Endothelial cell of umbilical vein (primary cell): ENCODE data around the gene COL6A2. TPM values are rescaled to one million over a fixed set of nuclear protein-coding genes. Genes with fewer than 3 reads are reported as not detected.
A peak's percentile ranks its signal among the peaks of the same experiment; 100 is the strongest.

Experiments used
- BruUV-seq: library from RNA; stranded (reverse); fragments of 400-500 nt; replicated peaks from 2 replicates; lab custom pipeline; 2021; lab: Mats Ljungman, UMichigan
- CTCF ChIA-PET: fragments of 300-600, 350-600 bp; sonication (Branson Sonifier 250); formaldehyde crosslinking; loops from one replicate; lab custom pipeline; 2021; ENCODE audit warnings: antibody characterized with exemption, inconsistent platforms; lab: Charles Lee
- POLR2A ChIA-PET: fragments of 300-600, 350-600 bp; sonication (Branson Sonifier 250); formaldehyde crosslinking; loops from one replicate; lab custom pipeline; 2021; ENCODE audit warnings: antibody characterized with exemption, inconsistent platforms; lab: Charles Lee
- DNase-seq: peaks from one replicate; pipeline ENCODE4 v3.0.0-alpha.2; 2011; ENCODE audit warnings: low read depth, low spot score
- FAIRE-seq: peaks from 2 replicates; lab custom pipeline; 2011; peaks lifted over from hg19 to GRCh38; lab: Jason Lieb, UNC
- H2AFZ ChIP-seq: 2 replicates; pipeline ENCODE4 v1.6.0; 2012; ENCODE audit warnings: low read depth, low read length, control low read depth, inconsistent platforms
- H3K27ac ChIP-seq: 2 replicates; pipeline ENCODE4 v1.5.1; 2011; ENCODE audit warnings: low read depth, mild to moderate bottlenecking, control low read depth, low read length, moderate library complexity; ENCODE audit not compliant: insufficient read depth
- H3K27me3 ChIP-seq, 2 experiments: 2 replicates each; pipeline versions ENCODE4 v1.6.0 to v1.6.1; 2011; ENCODE audit warnings: low read length in 2 of 2, mixed read lengths in 1 of 2; ENCODE audit not compliant: control insufficient read depth in 2 of 2, insufficient read depth in 2 of 2
- H3K36me3 ChIP-seq, 2 experiments: 2 replicates in 1 of 2; 3 replicates in 1 of 2; pipeline ENCODE4 v1.5.1; 2011; ENCODE audit warnings: low read length in 2 of 2, mild to moderate bottlenecking in 1 of 2, moderate library complexity in 1 of 2; ENCODE audit not compliant: control insufficient read depth in 2 of 2, insufficient read depth in 2 of 2; ENCODE audit errors: extremely low read depth in 1 of 2
- H3K4me1 ChIP-seq: 3 replicates; pipeline ENCODE4 v1.5.1; 2011; ENCODE audit warnings: mild to moderate bottlenecking, low read length; ENCODE audit not compliant: control insufficient read depth, insufficient read depth; ENCODE audit errors: extremely low read depth
- H3K4me2 ChIP-seq: 2 replicates; pipeline ENCODE4 v1.6.1; 2011; ENCODE audit warnings: low read length, control low read depth, mixed read lengths; ENCODE audit not compliant: insufficient read depth
- H3K4me3 ChIP-seq, 3 experiments: fragments of 200-600 bp in 1 of 3; sonication (generic), shearing (Covaris generic) in 1 of 3; replicated peaks in 1 of 3; 2 replicates each; pipeline ENCODE4 v1.5.1; 2011 to 2016; ENCODE audit warnings: control low read depth in 3 of 3, low read length in 3 of 3, mild to moderate bottlenecking in 2 of 3, inconsistent platforms in 1 of 3, low read depth in 1 of 3, moderate library complexity in 1 of 3; ENCODE audit not compliant: insufficient read depth in 1 of 3
- H3K79me2 ChIP-seq: 2 replicates; pipeline ENCODE4 v1.6.0; 2012; ENCODE audit warnings: low read length, inconsistent platforms; ENCODE audit not compliant: control insufficient read depth, insufficient read depth
- H3K9ac ChIP-seq: replicated peaks from 2 replicates; pipeline ENCODE3; 2011; ENCODE audit warnings: low read length, control low read depth; ENCODE audit not compliant: insufficient read depth; ENCODE audit errors: extremely low read depth
- H3K9me1 ChIP-seq: replicated peaks from 3 replicates; pipeline ENCODE4 v1.6.0; 2011; ENCODE audit warnings: mild to moderate bottlenecking, low read length; ENCODE audit not compliant: control insufficient read depth, insufficient read depth; ENCODE audit errors: extremely low read depth
- H3K9me3 ChIP-seq: replicated peaks from 2 replicates; pipeline ENCODE4 v1.5.1; 2012; ENCODE audit warnings: low read length, inconsistent platforms; ENCODE audit not compliant: control insufficient read depth, insufficient read depth
- H4K20me1 ChIP-seq: replicated peaks from 2 replicates; pipeline ENCODE3; 2011; ENCODE audit warnings: mild to moderate bottlenecking, low read length; ENCODE audit not compliant: control insufficient read depth, insufficient read depth; ENCODE audit errors: extremely low read depth
- CTCF ChIP-seq, 2 donors: IDR thresholded peaks; 1 replicate in 1 of 2; 2 replicates in 1 of 2; pipeline ENCODE4 v1.5.1; 2011; ENCODE audit warnings: low read length in 2 of 2, mild to moderate bottlenecking in 2 of 2, moderate library complexity in 2 of 2, control low read depth in 1 of 2, inconsistent platforms in 1 of 2, low read depth in 1 of 2; ENCODE audit not compliant: insufficient read depth in 1 of 2; ENCODE audit errors: extremely low read depth in 1 of 2
- EZH2 ChIP-seq: IDR thresholded peaks from 2 replicates; pipeline ENCODE4 v1.6.1; 2012; ENCODE audit warnings: borderline replicate concordance, low read depth, mild to moderate bottlenecking, moderate library complexity, low read length, inconsistent platforms; ENCODE audit not compliant: severe bottlenecking
- FOS ChIP-seq: IDR thresholded peaks from 2 replicates; pipeline ENCODE4 v1.6.1; 2011; ENCODE audit warnings: mild to moderate bottlenecking, low read length, moderate library complexity, borderline replicate concordance; ENCODE audit not compliant: insufficient read depth
- GATA2 ChIP-seq: IDR thresholded peaks from 2 replicates; pipeline ENCODE4 v1.7.0; 2011; ENCODE audit warnings: low read depth, mild to moderate bottlenecking, moderate library complexity, mixed read lengths, low read length; ENCODE audit not compliant: insufficient read length, insufficient read depth
- JUN ChIP-seq: IDR thresholded peaks from 2 replicates; pipeline ENCODE4 v1.6.1; 2011; ENCODE audit warnings: borderline replicate concordance, low read depth; ENCODE audit not compliant: insufficient read length, insufficient read depth
- MAX ChIP-seq: IDR thresholded peaks from 2 replicates; pipeline ENCODE4 v1.6.1; 2011; ENCODE audit not compliant: insufficient read depth, insufficient read length
- MYC ChIP-seq: IDR thresholded peaks from one replicate; pipeline ENCODE4 v1.6.1; 2011; ENCODE audit warnings: mild to moderate bottlenecking, low read depth, low read length
- POLR2A ChIP-seq: IDR thresholded peaks from 2 replicates; pipeline ENCODE4 v1.6.1; 2012; ENCODE audit warnings: low read depth, mild to moderate bottlenecking, control low read depth, low read length
- POLR2AphosphoS5 ChIP-seq: IDR thresholded peaks from 2 replicates; pipeline ENCODE4 v1.6.1; 2012; ENCODE audit warnings: low read depth, mild to moderate bottlenecking, control low read depth, low read length, moderate library complexity; ENCODE audit not compliant: insufficient read depth
- dilution Hi-C: fragments of 300-500 bp; cut with MboI; formaldehyde crosslinking; loops from one replicate; pipeline ENCODE4 v1.15.0; 2019; ENCODE audit warnings: low sequenced_read_pairs; ENCODE audit not compliant: extremely low pct_ligation_motif_present
- intact Hi-C: fragments of 100-400 bp; cut with micrococcal nuclease; formaldehyde crosslinking; loops from one replicate; pipeline ENCODE4 v1.10.0; 2022
- polyA plus RNA-seq, 4 experiments: library from polyadenylated mRNA; depleted of rRNA in 3 of 4; stranded (reverse) in 3 of 4; unstranded in 1 of 4; fragments of >200 nt; gene quantifications; 2 replicates each; pipeline versions ENCODE4 v1.2.1 to v1.2.3, GENCODE V29; 2011 to 2012; ENCODE audit warnings: missing spikeins in 1 of 4
- total RNA-seq: library from RNA; stranded (reverse); gene quantifications from 2 replicates; pipeline ENCODE4 v1.2.3, GENCODE V29; 2021

The COL6A2 gene
- total and polyA plus RNA-seq, 2 donors (not counting 3 experiments of a cell fraction or from before 2014, with no cell fraction given): 3.4 to 6.1 TPM

GRCh38 chr21:46098303-46099141 is 610 bp downstream of the COL6A2 start:
- no peaks in the 10 kb centered on the region for H4K20me1 ChIP-seq
- FAIRE-seq (no peak), DNase-seq (no peak)
- H3K4me2 ChIP-seq: no peak overlapping the region
- no peaks in the 10 kb centered on the region for H3K36me3 ChIP-seq
- dilution Hi-C loops (no loop called here), intact Hi-C loops (loop anchor here (5.0 kb wide), 1 partner anchor 126 kb away; no protein-coding TSS in a partner anchor)
- no peak for TF ChIP-seq GATA2
- no peak for TF ChIP-seq CTCF (IDR thresholded peaks at IDR 0.05; ENCODE audit: extremely low read depth in 1 of 2, insufficient read depth in 1 of 2, low read depth in 1 of 2, low read length in 2 of 2)
- TF ChIP-seq POLR2A: no peak
- TF ChIP-seq FOS: no peak
- TF ChIP-seq JUN: no peak
- TF ChIP-seq POLR2AphosphoS5: no peak
- no peak for TF ChIP-seq MYC
- no peak for TF ChIP-seq MAX
- TF ChIP-seq EZH2: peak; percentile 69
- POLR2A ChIA-PET: no interaction called here
- no peak overlapping the region for H2AFZ ChIP-seq
- no peaks in the 10 kb centered on the region for H3K9me3 ChIP-seq
- peak overlapping the region in 1 of 3 experiments; percentile 29 for H3K4me3 ChIP-seq
- BruUV-seq: no TSS peak
- no peaks in the 10 kb centered on the region for H3K9me1 ChIP-seq
- H3K27me3 ChIP-seq: peaks cover 23 to 40% of the 10 kb centered on the region in 2 experiments
- no peaks in the 10 kb centered on the region for H3K4me1 ChIP-seq
- no peak overlapping the region for H3K27ac ChIP-seq
- no peak overlapping the region for H3K9ac ChIP-seq
- CTCF ChIA-PET: no interaction called here
- no peaks in the 10 kb centered on the region for H3K79me2 ChIP-seq
